ENCODE measurements around the gene SCYL1. TPM values are rescaled to one million over a fixed set of nuclear protein-coding genes. Genes with fewer than 3 reads are reported as not detected.

SCYL1 gene
- total and polyA plus RNA-seq, 7 donors: 57.3 to 100 (median 67.1) TPM

- WGBS, 2 donors: 94 to 95% methylated on average over 7 of the region's 7 CpGs
- no peaks in the 10 kb centered on the region for H3K27me3 ChIP-seq
- H3K4me1 ChIP-seq: peaks cover 0 to 66% (median 52%) of the 10 kb centered on the region in 4 donors
- H3K4me3 ChIP-seq: peak overlapping the region; percentile 68 to 99 (median 87)
- intact Hi-C loops (cut with DNase I): no loop called here
- TF ChIP-seq CTCF (IDR thresholded peaks at IDR 0.05) (no peak), EP300 (IDR thresholded peaks at IDR 0.05) (no peak), POLR2A (IDR thresholded peaks at IDR 0.05) (no peak), POLR2AphosphoS5 (IDR thresholded peaks at IDR 0.05) (no peak)
- peak overlapping the region; percentile 91 to 98 (median 98) for H3K27ac ChIP-seq
- H3K9me3 ChIP-seq: no peaks in the 10 kb centered on the region
- DNase-seq: peak; percentile 61
- H3K36me3 ChIP-seq: peaks cover 34 to 52% (median 37%) of the 10 kb centered on the region in 4 donors
These were observed 53.3 kb downstream of the SCYL1 start for GRCh38 chr11:65578134-65578533.

GRCh38 chr11:65578667-65579066, 53.8 kb downstream of the SCYL1 start:
- intact Hi-C loops (cut with DNase I): no loop called here
- 56 to 82% methylated on average over 3 of the region's 3 CpGs for WGBS, 2 donors
- H3K36me3 ChIP-seq: peaks cover 36 to 56% (median 37%) of the 10 kb centered on the region in 4 donors
- peak overlapping the region; percentile 91 to 98 (median 98) for H3K27ac ChIP-seq
- H3K9me3 ChIP-seq: no peaks in the 10 kb centered on the region
- peaks cover 0 to 62% (median 47%) of the 10 kb centered on the region in 4 donors for H3K4me1 ChIP-seq
- H3K27me3 ChIP-seq: no peaks in the 10 kb centered on the region
- H3K4me3 ChIP-seq: peak overlapping the region in 1 of 4 donors; percentile 87
- no peak for DNase-seq
- TF ChIP-seq POLR2AphosphoS5 (IDR thresholded peaks at IDR 0.05) (no peak), EP300 (IDR thresholded peaks at IDR 0.05) (no peak), CTCF (IDR thresholded peaks at IDR 0.05) (no peak), POLR2A (IDR thresholded peaks at IDR 0.05) (no peak)

- Histone ChIP-seq H3K27me3 (no peaks in the 10 kb centered on the region), H3K9me3 (no peaks in the 10 kb centered on the region), H3K4me1 (peaks cover 0 to 65% (median 48%) of the 10 kb centered on the region in 4 donors), H3K27ac (peak overlapping the region; percentile 91 to 98 (median 98)), H3K36me3 (peaks cover 41 to 62% (median 42%) of the 10 kb centered on the region in 4 donors), H3K4me3 (no peak overlapping the region)
- TF ChIP-seq CTCF (IDR thresholded peaks at IDR 0.05) (no peak), EP300 (IDR thresholded peaks at IDR 0.05) (no peak), POLR2A (IDR thresholded peaks at IDR 0.05) (no peak), POLR2AphosphoS5 (IDR thresholded peaks at IDR 0.05) (no peak)
- intact Hi-C loops (cut with DNase I): no loop called here
- WGBS, 2 donors: 92% methylated on average over 4 of the region's 4 CpGs
- DNase-seq: no peak
These were observed 54.4 kb downstream of the SCYL1 start for GRCh38 chr11:65579291-65579690.

- Histone ChIP-seq H3K4me3 (no peak overlapping the region), H3K36me3 (peaks cover 41 to 71% (median 47%) of the 10 kb centered on the region in 4 donors), H3K27ac (peak overlapping the region; percentile 64 to 98 (median 86)), H3K9me3 (no peaks in the 10 kb centered on the region), H3K27me3 (no peaks in the 10 kb centered on the region), H3K4me1 (peaks cover 0 to 65% (median 48%) of the 10 kb centered on the region in 4 donors)
- TF ChIP-seq POLR2AphosphoS5 (IDR thresholded peaks at IDR 0.05) (no peak), EP300 (IDR thresholded peaks at IDR 0.05) (no peak), POLR2A (IDR thresholded peaks at IDR 0.05) (no peak), CTCF (IDR thresholded peaks at IDR 0.05) (no peak)
- no peak for DNase-seq
- WGBS, 2 donors: 93% methylated on average over 19 of the region's 19 CpGs
- intact Hi-C loops (cut with DNase I): no loop called here
These were observed 55.3 kb downstream of the SCYL1 start for GRCh38 chr11:65580031-65580692.
